NT2/D1 (cell line): ENCODE measurements around the gene CBX2.

Experiments
- SUZ12 ChIP-seq: IDR thresholded peaks from 2 replicates; pipeline ENCODE4 v1.6.1; 2011; ENCODE audit not compliant: insufficient read length, insufficient read depth; ENCODE audit errors: extremely low read depth
- YY1 ChIP-seq: IDR thresholded peaks from 2 replicates; pipeline ENCODE4 v1.6.1; 2011; ENCODE audit not compliant: insufficient read length, insufficient read depth

DNA sequence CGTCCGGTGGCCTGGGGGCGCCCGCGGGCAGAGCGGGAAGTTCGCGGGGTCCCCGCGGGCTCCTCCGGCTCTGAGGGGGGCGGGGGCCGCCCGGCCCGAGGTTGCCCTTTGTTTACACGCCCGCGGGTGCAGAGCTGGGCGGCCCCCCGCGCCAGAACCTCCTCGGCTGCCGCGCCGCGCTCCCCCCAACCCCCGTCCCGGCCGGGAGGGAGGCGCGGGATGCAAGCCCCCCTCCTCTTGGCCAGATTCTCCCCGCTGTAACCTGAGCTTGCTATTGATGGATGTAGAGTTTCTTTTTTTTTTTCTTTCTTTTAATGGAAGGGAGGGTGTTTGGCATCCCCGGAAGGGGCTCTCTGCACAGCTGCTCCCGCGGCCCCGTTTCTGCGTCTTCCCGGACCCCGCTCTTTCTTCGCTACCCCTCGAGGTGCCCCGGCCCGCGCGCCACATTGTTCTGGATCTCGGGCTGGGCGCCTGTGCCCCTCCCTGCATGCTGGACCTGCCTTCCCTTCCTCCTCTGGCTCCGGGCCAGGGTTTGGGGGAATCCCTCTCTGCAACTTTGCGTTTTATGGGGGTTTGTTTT, 646 bp downstream of the CBX2 start:
- no peak for TF ChIP-seq SUZ12
- no peak for TF ChIP-seq YY1
